C4-2B (cell line): ENCODE measurements around the gene TMEM240.

Source experiments
- CTCF ChIP-seq: fragments of 450-650 bp; conservative IDR thresholded peaks from 2 replicates; pipeline ENCODE4 v1.5.1; 2017; ENCODE audit warnings: mild to moderate bottlenecking
- ZFX ChIP-seq: fragments of 450-650 bp; IDR thresholded peaks from 2 replicates; pipeline ENCODE4 v1.6.1; 2017

GRCh38 chr1:1538334-1538733, 2.1 kb downstream of the TMEM240 start:
- TF ChIP-seq CTCF (no peak), ZFX (no peak)
